Measurements from ENCODE around the gene KRT2. TPM values are rescaled to one million over a fixed set of nuclear protein-coding genes. Genes with fewer than 3 reads are reported as not detected.

KRT2 gene
- total RNA-seq, 1 donor from 2014 or later: not detected

- TF ChIP-seq CTCF (conservative IDR thresholded peaks at IDR 0.05): no peak
- H3K9me3 Mint-ChIP-seq: no peaks in the 10 kb centered on the region
- no peak overlapping the region for H3K27ac Mint-ChIP-seq (ENCODE audit: unreplicated experiment)
- peaks cover 17% of the 10 kb centered on the region for H3K27me3 Mint-ChIP-seq (ENCODE audit: low read depth)
- H3K4me1 Mint-ChIP-seq: peaks cover 9% of the 10 kb centered on the region
- H3K4me3 Mint-ChIP-seq: no peak overlapping the region
- no peaks in the 10 kb centered on the region for H3K36me3 Mint-ChIP-seq (ENCODE audit: low read depth)
- DNase-seq (ENCODE audit: low read depth, low spot score): no peak
These were observed 33.1 kb downstream of the KRT2 start for GRCh38 chr12:52618866-52619265.

- H3K4me1 Mint-ChIP-seq: peaks cover 9% of the 10 kb centered on the region
- no peaks in the 10 kb centered on the region for H3K36me3 Mint-ChIP-seq (ENCODE audit: low read depth)
- no peak for DNase-seq (ENCODE audit: low read depth, low spot score)
- H3K9me3 Mint-ChIP-seq: no peaks in the 10 kb centered on the region
- H3K4me3 Mint-ChIP-seq: no peak within 1 kb of the TSS
- peaks cover 16% of the 10 kb centered on the region for H3K27me3 Mint-ChIP-seq (ENCODE audit: low read depth)
- no peak for TF ChIP-seq CTCF (conservative IDR thresholded peaks at IDR 0.05)
- H3K27ac Mint-ChIP-seq (ENCODE audit: unreplicated experiment): no peak within 1 kb of the TSS
These were observed 33.8 kb downstream of the KRT2 start, which contains the start of gene KRT73 for GRCh38 chr12:52618216-52618615. Gene KRT73, minus strand, starts transcription at chr12:52618559. Its CDS starts 35 bp downstream, at chr12:52618524.

- peaks cover 22% of the 10 kb centered on the region for H3K27me3 Mint-ChIP-seq (ENCODE audit: low read depth)
- no peak for DNase-seq (ENCODE audit: low read depth, low spot score)
- H3K4me1 Mint-ChIP-seq: peaks cover 2% of the 10 kb centered on the region
- no peaks in the 10 kb centered on the region for H3K36me3 Mint-ChIP-seq (ENCODE audit: low read depth)
- TF ChIP-seq CTCF (conservative IDR thresholded peaks at IDR 0.05): no peak
- H3K27ac Mint-ChIP-seq (ENCODE audit: unreplicated experiment): no peak overlapping the region
- H3K4me3 Mint-ChIP-seq: no peak overlapping the region
- H3K9me3 Mint-ChIP-seq: no peaks in the 10 kb centered on the region
These were observed 34.6 kb downstream of the KRT2 start for GRCh38 chr12:52617403-52617785.

GRCh38 chr12:52616680-52617402, 35.2 kb downstream of the KRT2 start:
- Mint-ChIP-seq H3K4me1 (no peaks in the 10 kb centered on the region), H3K4me3 (no peak overlapping the region), H3K36me3 (ENCODE audit: low read depth) (no peaks in the 10 kb centered on the region), H3K27me3 (ENCODE audit: low read depth) (peaks cover 27% of the 10 kb centered on the region), H3K27ac (ENCODE audit: unreplicated experiment) (no peak overlapping the region), H3K9me3 (no peaks in the 10 kb centered on the region)
- DNase-seq (ENCODE audit: low read depth, low spot score): no peak
- no peak for TF ChIP-seq CTCF (conservative IDR thresholded peaks at IDR 0.05)

GRCh38 chr12:52615912-52616311, 36.1 kb downstream of the KRT2 start:
- no peak for TF ChIP-seq CTCF (conservative IDR thresholded peaks at IDR 0.05)
- H3K9me3 Mint-ChIP-seq: no peaks in the 10 kb centered on the region
- no peaks in the 10 kb centered on the region for H3K4me1 Mint-ChIP-seq
- H3K4me3 Mint-ChIP-seq: no peak overlapping the region
- no peak for DNase-seq (ENCODE audit: low read depth, low spot score)
- H3K36me3 Mint-ChIP-seq (ENCODE audit: low read depth): no peaks in the 10 kb centered on the region
- H3K27ac Mint-ChIP-seq (ENCODE audit: unreplicated experiment): no peak overlapping the region
- peaks cover 35% of the 10 kb centered on the region for H3K27me3 Mint-ChIP-seq (ENCODE audit: low read depth)

All from neural crest cell (in vitro differentiated cells).